Endothelial cell (in vitro differentiated cells): ENCODE measurements around the gene ZNF275. TPM values are rescaled to one million over a fixed set of nuclear protein-coding genes. Genes with fewer than 3 reads are reported as not detected.

Source experiments
- DNase-seq: peaks from one replicate; pipeline ENCODE4 v3.0.0; 2021; ENCODE audit warnings: low spot score
- H3K27ac Mint-ChIP-seq: one replicate; pipeline ENCODE4 v1.8.0; 2021; ENCODE audit warnings: mixed read lengths, inconsistent platforms; ENCODE audit not compliant: unreplicated experiment
- H3K27me3 Mint-ChIP-seq: one replicate; pipeline ENCODE4 v1.8.0; 2021; ENCODE audit warnings: mild to moderate bottlenecking, moderate library complexity, mixed read lengths, inconsistent platforms; ENCODE audit not compliant: unreplicated experiment
- H3K36me3 Mint-ChIP-seq: one replicate; pipeline ENCODE4 v1.8.0; 2021; ENCODE audit warnings: mild to moderate bottlenecking, low read depth, mixed read lengths, inconsistent platforms; ENCODE audit not compliant: unreplicated experiment
- H3K4me1 Mint-ChIP-seq: one replicate; pipeline ENCODE4 v1.8.0; 2021; ENCODE audit warnings: mild to moderate bottlenecking, mixed read lengths, inconsistent platforms; ENCODE audit not compliant: unreplicated experiment
- H3K4me3 Mint-ChIP-seq: one replicate; pipeline ENCODE4 v1.8.0; 2021; ENCODE audit warnings: mild to moderate bottlenecking, mixed read lengths, inconsistent platforms; ENCODE audit not compliant: unreplicated experiment
- H3K9me3 Mint-ChIP-seq: one replicate; pipeline ENCODE4 v1.8.0; 2021; ENCODE audit warnings: mixed read lengths, inconsistent platforms; ENCODE audit not compliant: unreplicated experiment
- CTCF ChIP-seq: fragments of 200-600 bp; sonication (generic); IDR thresholded peaks from one replicate; pipeline ENCODE4 v1.5.0; 2021; ENCODE audit warnings: antibody characterized with exemption; ENCODE audit not compliant: unreplicated experiment
- total RNA-seq: library from RNA; stranded (reverse); fragmentation: NEBNext Ultra II Directional; extraction: Animal tissue kit (Norgen Biotek cat#: 25700); gene quantifications from one replicate; pipeline ENCODE4 v1.2.1, GENCODE V29; 2021; ENCODE audit not compliant: unreplicated experiment

ZNF275 gene
- total RNA-seq, 1 donor from 2014 or later = 14.4 TPM

GRCh38 chrX:153371256-153371655, 37.3 kb downstream of the ZNF275 start:
- no peak for TF ChIP-seq CTCF
- Mint-ChIP-seq H3K36me3 (no peaks in the 10 kb centered on the region), H3K27me3 (no peaks in the 10 kb centered on the region), H3K9me3 (no peaks in the 10 kb centered on the region), H3K27ac (no peak overlapping the region), H3K4me3 (no peak overlapping the region), H3K4me1 (no peaks in the 10 kb centered on the region)
- no peak for DNase-seq

DNA sequence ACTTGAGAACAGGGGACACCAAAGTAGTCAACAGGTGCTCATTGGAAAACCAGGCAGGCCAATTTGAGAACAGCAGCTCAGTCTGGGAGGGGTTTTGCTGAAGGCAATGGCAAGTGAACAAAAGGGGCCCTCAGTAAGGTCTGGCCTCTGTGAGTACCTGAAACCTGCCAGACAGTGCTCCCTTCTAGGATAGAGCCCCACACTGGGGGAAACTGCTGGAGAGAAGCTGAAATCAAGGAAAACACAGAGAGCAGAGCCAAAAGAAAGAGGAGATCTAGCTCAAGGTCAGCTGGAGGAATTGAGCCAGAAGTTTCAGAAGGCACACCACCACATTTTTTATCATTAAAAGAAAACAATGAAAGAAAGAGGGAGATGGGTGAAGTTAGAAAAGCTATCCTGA, 39.0 kb downstream of the ZNF275 start:
- no peaks in the 10 kb centered on the region for H3K9me3 Mint-ChIP-seq
- no peaks in the 10 kb centered on the region for H3K36me3 Mint-ChIP-seq
- no peak overlapping the region for H3K4me3 Mint-ChIP-seq
- no peak for TF ChIP-seq CTCF
- H3K4me1 Mint-ChIP-seq = no peaks in the 10 kb centered on the region
- H3K27me3 Mint-ChIP-seq = peaks cover 2% of the 10 kb centered on the region
- no peak overlapping the region for H3K27ac Mint-ChIP-seq
- no peak for DNase-seq

GRCh38 chrX:153374426-153374825, 40.5 kb downstream of the ZNF275 start:
- no peaks in the 10 kb centered on the region for H3K9me3 Mint-ChIP-seq
- H3K4me1 Mint-ChIP-seq = no peaks in the 10 kb centered on the region

GRCh38 chrX:153375571-153375970, 41.6 kb downstream of the ZNF275 start:
- H3K4me3 Mint-ChIP-seq = no peak overlapping the region
- H3K9me3 Mint-ChIP-seq = no peaks in the 10 kb centered on the region
- H3K27me3 Mint-ChIP-seq = peaks cover 2% of the 10 kb centered on the region
- no peaks in the 10 kb centered on the region for H3K36me3 Mint-ChIP-seq
- DNase-seq = no peak
- H3K4me1 Mint-ChIP-seq = peaks cover 3% of the 10 kb centered on the region
- H3K27ac Mint-ChIP-seq = no peak overlapping the region
- no peak for TF ChIP-seq CTCF

More at GRCh38 chrX:153374426-153374825, 40.5 kb downstream of the ZNF275 start:
- no peak for DNase-seq
- Mint-ChIP-seq H3K27me3 (peaks cover 2% of the 10 kb centered on the region), H3K4me3 (no peak overlapping the region), H3K27ac (no peak overlapping the region), H3K36me3 (no peaks in the 10 kb centered on the region)
- no peak for TF ChIP-seq CTCF

- H3K9me3 Mint-ChIP-seq = no peaks in the 10 kb centered on the region
- H3K4me1 Mint-ChIP-seq = peaks cover 5% of the 10 kb centered on the region
- H3K27ac Mint-ChIP-seq = no peak overlapping the region
These were observed 43.8 kb downstream of the ZNF275 start for GRCh38 chrX:153377727-153378126.

More at GRCh38 chrX:153377727-153378126, 43.8 kb downstream of the ZNF275 start:
- DNase-seq = no peak
- no peak for TF ChIP-seq CTCF
- Mint-ChIP-seq H3K4me3 (no peak overlapping the region), H3K27me3 (peaks cover 2% of the 10 kb centered on the region), H3K36me3 (no peaks in the 10 kb centered on the region)
